Cardiac fibroblast (primary cell): Measurements from ENCODE around the gene RPEL1.
A peak's percentile ranks its signal among the peaks of the same experiment; 100 is the strongest.

ENCODE experiments used
- DNase-seq, 2 donors: peaks; one replicate each; pipeline versions ENCODE4 v3.0.0 to v3.0.0-alpha.2; 2010; ENCODE audit warnings: low read depth in 2 of 2
- H3K4me3 ChIP-seq, 2 donors: replicated peaks in 1 of 2; 1 replicate in 1 of 2; 2 replicates in 1 of 2; pipeline ENCODE4 v1.5.1; 2011; ENCODE audit warnings: low read depth in 2 of 2, low read length in 2 of 2, mild to moderate bottlenecking in 2 of 2, moderate library complexity in 1 of 2
- CTCF ChIP-seq: IDR thresholded peaks from one replicate; pipeline ENCODE4 v1.5.1; 2011; ENCODE audit warnings: low read depth, mild to moderate bottlenecking, low read length, inconsistent platforms

Gene RPEL1

GRCh38 chr10:103280031-103280430, 34.3 kb downstream of the RPEL1 start:
- DNase-seq = no peak
- H3K4me3 ChIP-seq = no peak overlapping the region
- no peak for TF ChIP-seq CTCF

GRCh38 chr10:103280506-103280905, 34.8 kb downstream of the RPEL1 start:
- no peak for TF ChIP-seq CTCF
- no peak for DNase-seq
- H3K4me3 ChIP-seq = no peak overlapping the region

- no peak for TF ChIP-seq CTCF
Measured at GRCh38 chr10:103281753-103282152, 36.1 kb downstream of the RPEL1 start.

GRCh38 chr10:103282961-103283360, 37.3 kb downstream of the RPEL1 start:
- DNase-seq = peak in 1 of 2 donors; percentile 25
- TF ChIP-seq CTCF = no peak
- no peak overlapping the region for H3K4me3 ChIP-seq

More at GRCh38 chr10:103281753-103282152, 36.1 kb downstream of the RPEL1 start:
- H3K4me3 ChIP-seq = no peak overlapping the region
- peak in 1 of 2 donors; percentile 12 for DNase-seq

GRCh38 chr10:103284170-103284569, 38.5 kb downstream of the RPEL1 start:
- H3K4me3 ChIP-seq = no peak overlapping the region
- TF ChIP-seq CTCF = no peak
- peak; percentile 66 to 82 for DNase-seq

GRCh38 chr10:103287992-103288391, 42.3 kb downstream of the RPEL1 start:
- H3K4me3 ChIP-seq = no peak overlapping the region
- TF ChIP-seq CTCF = no peak
- DNase-seq = no peak

GRCh38 chr10:103291588-103291987, 45.9 kb downstream of the RPEL1 start:
- no peak for DNase-seq
- H3K4me3 ChIP-seq = no peak overlapping the region
- no peak for TF ChIP-seq CTCF
